ENCODE data around the gene OR10A5. TPM values are rescaled to one million over a fixed set of nuclear protein-coding genes. Genes with fewer than 3 reads are reported as not detected.
A peak's percentile ranks its signal among the peaks of the same experiment; 100 is the strongest.

The OR10A5 gene, protein sequence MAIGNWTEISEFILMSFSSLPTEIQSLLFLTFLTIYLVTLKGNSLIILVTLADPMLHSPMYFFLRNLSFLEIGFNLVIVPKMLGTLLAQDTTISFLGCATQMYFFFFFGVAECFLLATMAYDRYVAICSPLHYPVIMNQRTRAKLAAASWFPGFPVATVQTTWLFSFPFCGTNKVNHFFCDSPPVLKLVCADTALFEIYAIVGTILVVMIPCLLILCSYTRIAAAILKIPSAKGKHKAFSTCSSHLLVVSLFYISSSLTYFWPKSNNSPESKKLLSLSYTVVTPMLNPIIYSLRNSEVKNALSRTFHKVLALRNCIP
- total RNA-seq (2014; rRNA removed; shearing (Covaris generic)) (not detected in 2 replicates), polyA plus RNA-seq (2016; fragmentation: Nextera tagmentation; extraction: Ambion mirVana) (0.37 TPM in 1 of 2 replicates, not detected in the other)
- long read RNA-seq = 0 reads

DNA sequence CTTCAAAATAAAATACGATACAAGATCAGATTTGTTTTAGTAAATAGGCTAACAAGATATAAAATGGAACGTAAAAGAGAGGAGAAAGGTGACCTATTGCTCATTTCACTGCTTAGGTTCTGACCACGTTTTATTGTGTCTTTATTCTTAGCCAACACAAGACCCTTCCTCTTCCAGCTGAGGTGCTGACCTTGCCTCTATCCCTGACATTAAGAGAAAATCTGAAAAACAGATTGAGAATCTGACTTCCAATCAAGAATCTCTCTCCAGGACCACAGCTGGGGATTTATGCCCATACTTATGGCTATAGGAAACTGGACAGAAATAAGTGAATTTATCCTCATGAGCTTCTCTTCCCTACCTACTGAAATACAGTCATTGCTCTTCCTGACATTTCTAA, at the start of gene OR10A5:
Gene OR10A5 (plus strand): TSS at position 301 of the 400 bp plus-strand sequence. CDS start 0 bp downstream, at position 301.
- no peak for TF ChIP-seq CREB1 (CRISPR knock-in tag; IDR thresholded peaks at IDR 0.05; ENCODE audit: low read depth)
- no peak for TF ChIP-seq EZH2 (IDR thresholded peaks at IDR 0.05; ENCODE audit: low read depth, unreplicated experiment)
- TF ChIP-seq, protein P1, sequence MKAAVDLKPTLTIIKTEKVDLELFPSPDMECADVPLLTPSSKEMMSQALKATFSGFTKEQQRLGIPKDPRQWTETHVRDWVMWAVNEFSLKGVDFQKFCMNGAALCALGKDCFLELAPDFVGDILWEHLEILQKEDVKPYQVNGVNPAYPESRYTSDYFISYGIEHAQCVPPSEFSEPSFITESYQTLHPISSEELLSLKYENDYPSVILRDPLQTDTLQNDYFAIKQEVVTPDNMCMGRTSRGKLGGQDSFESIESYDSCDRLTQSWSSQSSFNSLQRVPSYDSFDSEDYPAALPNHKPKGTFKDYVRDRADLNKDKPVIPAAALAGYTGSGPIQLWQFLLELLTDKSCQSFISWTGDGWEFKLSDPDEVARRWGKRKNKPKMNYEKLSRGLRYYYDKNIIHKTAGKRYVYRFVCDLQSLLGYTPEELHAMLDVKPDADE (IDR thresholded peaks at IDR 0.05) = no peak
- peaks cover 8% of the 10 kb centered on the region; the same call in 2 of the 3 replicates for H3K36me3 Mint-ChIP-seq (ENCODE audit: low read depth)
- no peaks in the 10 kb centered on the region for H3K79me2 ChIP-seq (replicated peaks; ENCODE audit: insufficient read depth)
- DNase-seq (ENCODE audit: low spot score) = no peak
- no peak within 1 kb of the TSS for H3K4me3 ChIP-seq
- no peak within 1 kb of the TSS for H3K27ac ChIP-seq (ENCODE audit: low read depth)
- H2AFZ ChIP-seq = no peak within 1 kb of the TSS
- H3K9me3 Mint-ChIP-seq = peaks cover 9% of the 10 kb centered on the region
- H3K27ac Mint-ChIP-seq = no peak within 1 kb of the TSS; the same call in 1 of the 2 replicates
- H3K9me2 ChIP-seq (ENCODE audit: insufficient read depth) = peaks cover 21% of the 10 kb centered on the region; the same call in 1 of the 2 replicates
- H3K4me1 ChIP-seq (ENCODE audit: insufficient read depth) = peaks cover 15% of the 10 kb centered on the region; the same call in 1 of the 2 replicates
- no peak for ATAC-seq
- H3K4me1 Mint-ChIP-seq = peaks cover 18% of the 10 kb centered on the region
- no peak within 1 kb of the TSS for H3K4me2 ChIP-seq
- H3K27me3 ChIP-seq (ENCODE audit: insufficient read depth) = no peaks in the 10 kb centered on the region
- H3F3A ChIP-seq (replicated peaks; ENCODE audit: low read depth) = no peaks in the 10 kb centered on the region
- peaks cover 1% of the 10 kb centered on the region for H3K27me3 Mint-ChIP-seq (ENCODE audit: insufficient read depth, low read depth, poor library complexity)
- H3K36me3 ChIP-seq (ENCODE audit: insufficient read depth) = no peaks in the 10 kb centered on the region
- H4K20me1 ChIP-seq (replicated peaks; ENCODE audit: insufficient read depth) = no peaks in the 10 kb centered on the region
- H3K4me3 Mint-ChIP-seq = no peak within 1 kb of the TSS

DNA sequence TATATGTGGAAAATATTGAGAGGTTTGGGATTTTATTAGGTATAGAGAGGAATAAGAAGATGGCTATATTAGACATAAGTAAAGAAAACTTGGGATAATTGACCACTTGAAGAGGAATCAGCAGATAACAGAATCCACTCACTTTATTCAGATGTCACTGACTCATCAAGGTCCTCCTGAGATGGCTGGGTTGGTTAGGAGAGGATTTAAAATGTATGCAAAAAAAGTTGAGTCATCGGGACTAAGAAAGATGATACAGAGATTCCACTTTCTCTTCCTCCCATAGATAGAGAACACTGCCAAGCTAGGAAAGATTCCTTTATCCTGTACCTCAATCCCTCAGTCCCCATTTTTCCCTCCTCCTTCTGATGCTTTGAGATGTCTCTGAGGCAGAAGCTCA, 46.1 kb upstream of the OR10A5 start, which contains the start of gene OR6A2:
Gene OR6A2 (minus strand): TSS at position 288 of the 400 bp plus-strand sequence. CDS start 3,981 bp downstream, outside the sequence.
- DNase-seq (ENCODE audit: low spot score) (no peak), ATAC-seq (no peak)
- no peak within 1 kb of the TSS for H3K4me2 ChIP-seq
- TF ChIP-seq POLR2AphosphoS5 (IDR thresholded peaks at IDR 0.05; ENCODE audit: low read depth) (no peak), EZH2 (IDR thresholded peaks at IDR 0.05; ENCODE audit: low read depth, unreplicated experiment) (no peak), ZNF331 (CRISPR knock-in tag; IDR thresholded peaks at IDR 0.05; ENCODE audit: low read depth) (no peak), CREB1 (CRISPR knock-in tag; IDR thresholded peaks at IDR 0.05; ENCODE audit: low read depth) (no peak), STAT1 (IDR thresholded peaks at IDR 0.05; ENCODE audit: unreplicated experiment) (no peak)
- TF ChIP-seq, protein P1 (IDR thresholded peaks at IDR 0.05) = no peak
- H3K79me2 ChIP-seq (replicated peaks; ENCODE audit: insufficient read depth) = no peaks in the 10 kb centered on the region
- H3K36me3 Mint-ChIP-seq (ENCODE audit: low read depth) = peaks cover 18% of the 10 kb centered on the region
- no peak within 1 kb of the TSS for H3K4me3 ChIP-seq
- no peaks in the 10 kb centered on the region for H3F3A ChIP-seq (replicated peaks; ENCODE audit: low read depth)
- H3K27me3 Mint-ChIP-seq (ENCODE audit: insufficient read depth, low read depth, poor library complexity) = peaks cover 3% of the 10 kb centered on the region
- H3K27me3 ChIP-seq (ENCODE audit: insufficient read depth) = no peaks in the 10 kb centered on the region
- H3K4me3 Mint-ChIP-seq = no peak within 1 kb of the TSS
- peaks cover 4% of the 10 kb centered on the region for H3K9me2 ChIP-seq (ENCODE audit: insufficient read depth)
- H3K9me3 Mint-ChIP-seq = peaks cover 26% of the 10 kb centered on the region
- peak within 1 kb of the TSS; percentile 80 for H3K27ac ChIP-seq (ENCODE audit: low read depth)
- H3K27ac Mint-ChIP-seq = no peak within 1 kb of the TSS
- no peak within 1 kb of the TSS for H2AFZ ChIP-seq
- H3K4me1 Mint-ChIP-seq = peaks cover 9% of the 10 kb centered on the region
- no peaks in the 10 kb centered on the region for H3K36me3 ChIP-seq (ENCODE audit: insufficient read depth)
- H3K4me1 ChIP-seq (ENCODE audit: insufficient read depth) = no peaks in the 10 kb centered on the region; the same call in 1 of the 2 replicates
- no peaks in the 10 kb centered on the region for H4K20me1 ChIP-seq (replicated peaks; ENCODE audit: insufficient read depth)

All from GM23338 (cell line).